Posterior vena cava (tissue), 2 donors: ENCODE measurements around the gene PRIMA1. TPM values are rescaled to one million over a fixed set of nuclear protein-coding genes. Genes with fewer than 3 reads are reported as not detected.
A peak's percentile ranks its signal among the peaks of the same experiment; 100 is the strongest.

ENCODE experiments used
- DNase-seq: peaks from one replicate; pipeline ENCODE4 v3.0.0-alpha.2; 2020; ENCODE audit warnings: low spot score
- intact Hi-C, 2 donors: fragments of 100-400 bp; cut with DNase I; formaldehyde crosslinking; loops; one replicate each; pipeline versions ENCODE4 v1.14.1 to v1.14.2; 2022 to 2023
- total RNA-seq, 2 donors: library from RNA; stranded (reverse); fragmentation: NEBNext Ultra II Directional; extraction: Animal tissue kit (Norgen Biotek cat#: 25700); gene quantifications; one replicate each; pipeline ENCODE4 v1.2.1, GENCODE V29; 2021
- donor health status: DM: yes; HTN: yes; CAD: no.
- donor health status: DM: yes; HTN: yes; CAD: no.

The PRIMA1 gene
- total RNA-seq, 2 donors from 2014 or later = 5.0 to 9.6 TPM

GRCh38 chr14:93775744-93776143, 12.5 kb downstream of the PRIMA1 start:
- intact Hi-C loops = no loop called here
- no peak for DNase-seq

- intact Hi-C loops = no loop called here
- DNase-seq = no peak
Measured at GRCh38 chr14:93775158-93775557, 13.1 kb downstream of the PRIMA1 start.

DNA sequence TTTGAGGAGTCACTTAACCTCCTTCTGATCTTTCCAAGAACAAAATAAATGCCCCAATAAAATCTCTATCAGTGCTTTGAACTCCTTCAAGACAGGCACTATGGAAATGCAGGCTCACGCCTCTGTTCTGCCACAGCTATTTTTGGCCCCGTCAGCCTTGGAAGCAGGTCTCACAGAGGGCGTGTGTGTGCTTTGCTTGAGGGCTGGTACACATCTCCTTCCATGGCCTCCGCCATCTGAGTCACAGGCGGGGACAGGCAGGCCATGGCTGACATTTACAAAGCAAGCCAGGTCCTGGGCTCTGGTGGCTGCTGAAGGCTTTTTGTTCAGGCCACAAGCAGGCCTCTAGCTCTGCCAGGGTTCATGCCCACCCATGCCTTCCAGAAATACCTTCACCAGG, 16.0 kb downstream of the PRIMA1 start:
- DNase-seq = no peak
- intact Hi-C loops = loop anchor here in 1 of 2 donors (5.0 kb wide), 1 partner anchor 1210 kb away; no protein-coding TSS in a partner anchor

DNA sequence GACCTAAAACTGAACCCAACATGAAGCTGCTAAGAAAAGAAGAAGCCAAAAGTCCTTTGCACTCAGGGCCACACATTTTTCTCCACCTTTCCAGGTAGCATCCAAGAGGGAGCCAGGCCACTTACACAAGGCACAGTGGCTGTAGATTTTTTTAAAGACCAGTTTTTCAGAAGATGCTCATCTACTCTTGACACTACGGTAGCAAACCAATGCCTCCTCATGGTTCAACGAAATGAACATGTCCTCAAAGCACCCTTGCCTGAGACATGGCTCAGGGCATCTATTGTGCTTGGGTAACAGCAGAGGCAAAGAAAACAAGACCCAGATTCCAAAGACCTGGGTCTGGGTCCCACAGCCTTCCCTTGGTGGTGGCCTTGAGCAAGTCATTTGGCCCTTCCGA, 22.3 kb downstream of the PRIMA1 start:
- DNase-seq = no peak
- intact Hi-C loops = no loop called here

- DNase-seq = no peak
- intact Hi-C loops = no loop called here
Measured at GRCh38 chr14:93765155-93765554, 23.1 kb downstream of the PRIMA1 start.

- intact Hi-C loops = no loop called here
- no peak for DNase-seq
Measured at GRCh38 chr14:93764211-93764659, 24.1 kb downstream of the PRIMA1 start.

DNA sequence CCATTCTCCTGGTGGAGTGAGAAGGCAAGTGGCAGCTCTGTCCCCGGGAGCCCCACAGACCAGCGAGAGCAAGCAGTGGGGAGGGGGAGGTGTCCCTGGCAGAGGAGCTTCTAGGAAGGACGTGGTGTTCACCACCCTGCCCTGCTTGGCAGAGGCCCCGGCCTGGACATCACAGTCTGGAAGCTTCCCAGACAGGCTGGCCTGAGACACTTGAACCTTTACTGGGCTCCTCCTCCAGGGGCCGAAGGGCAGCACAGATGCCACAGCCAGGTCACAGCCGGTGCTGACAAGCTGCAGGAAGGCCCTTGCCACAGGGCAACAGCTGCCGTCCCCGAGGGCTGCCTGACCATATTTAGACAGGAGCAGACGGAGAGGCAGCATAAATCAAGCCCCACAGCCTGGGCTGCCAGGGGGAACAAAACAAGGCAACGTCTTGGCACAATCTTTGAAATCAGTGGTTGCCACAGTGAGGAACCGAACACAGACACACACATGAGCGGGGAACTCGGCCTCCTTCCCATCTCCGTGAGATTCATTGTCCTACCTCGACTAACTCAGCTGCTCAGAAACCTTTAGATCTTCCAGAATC, 28.5 kb downstream of the PRIMA1 start:
- peak; percentile 86 for DNase-seq
- intact Hi-C loops = no loop called here

- no peak for DNase-seq
- intact Hi-C loops = no loop called here
Measured at GRCh38 chr14:93757206-93757605, 31.1 kb downstream of the PRIMA1 start.

DNA sequence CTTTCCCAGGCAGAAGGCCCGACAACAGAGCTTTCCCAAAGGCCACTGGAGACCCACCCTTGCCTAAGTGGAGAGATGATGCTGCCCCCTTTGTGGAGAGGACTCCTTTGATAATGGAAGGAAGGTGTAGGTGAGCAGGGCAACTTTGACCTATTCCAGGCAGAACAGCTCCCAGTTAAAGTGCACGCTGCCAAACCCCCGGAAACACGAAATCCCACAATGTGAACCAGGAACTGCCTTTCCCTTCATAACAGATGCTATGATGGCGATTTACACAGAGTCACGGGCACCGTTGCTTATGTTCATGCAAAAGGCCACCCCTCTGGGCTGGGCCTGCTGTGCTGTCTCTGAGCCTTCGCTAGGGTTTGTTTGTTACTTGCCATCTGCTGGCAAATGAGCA, 34.6 kb downstream of the PRIMA1 start:
- no peak for DNase-seq
- intact Hi-C loops = no loop called here

DNA sequence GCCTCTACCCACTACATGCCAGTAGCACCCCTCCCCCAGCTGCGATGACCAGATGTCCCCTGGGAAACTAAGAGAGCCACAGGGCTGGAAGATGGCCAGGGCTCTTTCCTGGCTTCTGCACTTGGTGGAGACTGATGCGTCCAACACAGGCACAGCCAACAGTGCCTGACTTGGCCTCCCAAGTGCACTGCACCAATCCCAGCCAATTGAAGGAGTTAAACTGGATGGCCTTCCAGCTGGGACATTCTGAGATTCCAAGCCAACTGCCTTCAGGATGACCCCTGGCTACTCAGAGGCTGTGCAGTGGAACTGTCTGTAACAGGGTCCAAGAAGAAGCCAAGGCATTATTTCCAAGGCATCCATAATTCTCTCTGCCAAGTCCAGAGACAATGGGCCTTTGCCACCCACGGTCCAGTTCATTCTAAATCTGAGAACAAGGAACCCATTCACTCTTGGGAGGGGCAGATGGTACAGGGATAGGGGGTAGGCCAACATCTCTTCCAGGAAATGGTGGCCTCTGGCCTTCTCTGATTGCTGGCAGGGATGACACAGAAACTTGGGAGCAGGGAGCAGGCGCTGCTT, 35.2 kb downstream of the PRIMA1 start:
- intact Hi-C loops = no loop called here
- no peak for DNase-seq

DNA sequence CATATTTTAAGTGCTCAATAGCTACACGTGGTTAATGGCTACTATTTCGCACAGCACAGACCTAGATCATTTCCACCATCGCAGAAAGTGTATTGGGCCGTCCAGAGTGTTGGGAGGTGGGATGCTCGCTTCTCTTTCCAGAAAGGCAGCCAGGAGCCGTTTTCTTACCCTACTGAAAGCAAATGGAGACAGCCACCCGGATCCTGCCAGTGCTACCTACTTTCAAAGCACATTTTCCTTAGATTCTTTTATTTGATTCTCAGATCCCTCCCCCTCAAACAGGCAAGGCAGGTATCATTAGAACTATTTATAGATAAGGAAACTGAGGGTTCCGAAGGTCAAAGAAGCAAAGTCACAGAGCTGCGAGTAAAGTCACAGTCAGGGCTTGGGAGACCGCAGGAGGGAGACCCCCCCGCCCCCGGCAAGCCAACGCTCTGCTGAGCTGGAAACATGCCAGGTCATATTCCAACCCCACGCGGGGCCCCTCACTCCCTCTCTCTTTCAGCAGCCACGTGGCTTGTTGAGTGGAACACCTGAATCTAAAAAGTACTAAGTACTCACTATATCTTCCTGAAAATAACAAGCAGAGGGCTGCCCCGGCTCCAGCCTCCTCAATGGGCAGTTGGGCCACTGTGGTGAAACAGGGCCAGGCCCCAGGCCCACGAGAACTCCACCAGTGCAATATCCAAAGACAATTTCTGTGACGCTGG, 36.2 kb downstream of the PRIMA1 start:
- intact Hi-C loops = no loop called here
- DNase-seq = no peak

GRCh38 chr14:93749076-93749420, 39.2 kb downstream of the PRIMA1 start:
- no peak for DNase-seq
- intact Hi-C loops = no loop called here

DNA sequence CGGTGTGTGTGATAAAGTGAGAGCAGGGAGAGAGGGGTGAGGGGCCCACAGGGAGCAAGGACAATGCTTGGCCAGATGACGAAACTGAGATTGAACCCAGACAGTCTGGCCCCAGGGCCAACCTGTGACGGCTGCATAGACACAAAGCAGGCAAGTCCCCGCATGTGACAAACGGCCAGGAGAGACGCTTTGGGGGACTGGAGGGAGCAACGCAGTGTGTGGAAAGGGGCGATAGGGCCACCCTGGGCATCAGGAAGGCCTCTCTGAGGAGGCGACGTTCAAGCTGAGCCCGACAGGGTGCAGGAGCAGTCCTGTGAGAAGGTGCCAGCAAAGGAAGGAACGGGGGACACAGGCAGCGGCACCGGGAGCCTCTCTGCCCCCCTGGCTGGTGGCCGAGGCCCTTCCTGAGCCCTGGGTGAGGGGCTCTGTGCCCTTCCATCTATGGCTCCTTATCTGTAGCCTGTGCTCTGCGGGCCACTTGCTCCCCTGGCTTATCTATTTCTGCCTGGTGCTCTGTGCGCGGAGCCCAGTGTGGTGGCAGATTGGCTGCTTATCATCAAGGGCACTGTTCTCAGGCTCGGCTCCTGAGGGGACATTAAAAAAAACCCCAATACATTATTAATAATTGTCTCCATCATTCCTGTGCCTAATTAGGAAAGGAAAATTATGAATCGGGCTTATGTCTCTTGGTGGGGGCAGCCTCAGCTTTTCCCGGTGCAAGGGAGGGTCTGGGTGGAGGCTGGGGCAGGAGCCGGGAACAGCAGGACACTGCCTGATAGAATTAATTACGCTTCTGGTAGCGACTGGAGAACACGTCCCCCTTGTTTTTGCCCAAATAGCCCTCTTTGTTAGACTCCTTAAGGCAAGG, 39.8 kb downstream of the PRIMA1 start:
- no peak for DNase-seq

DNA sequence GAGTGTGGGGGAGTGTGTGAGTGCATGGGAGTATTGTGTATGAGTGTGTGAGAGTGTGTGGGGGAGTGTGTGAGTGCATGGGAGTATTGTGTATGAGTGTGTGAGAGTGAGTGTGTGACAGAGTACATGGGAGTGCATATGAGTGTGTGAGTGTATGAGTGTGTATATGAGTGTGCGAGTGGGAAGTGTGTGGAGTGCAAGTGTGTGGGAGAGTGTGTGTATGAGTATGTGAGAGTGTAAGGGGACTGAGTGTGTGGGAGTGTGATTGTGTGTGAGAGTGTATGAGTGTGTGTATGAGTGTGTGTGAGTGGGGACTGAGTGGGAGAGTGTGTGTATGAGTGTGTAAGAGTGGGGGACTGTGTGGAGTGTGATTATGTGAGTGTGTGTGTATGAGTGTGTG, 40.7 kb downstream of the PRIMA1 start:
- DNase-seq = no peak
- intact Hi-C loops = no loop called here

More for the DNA sequence above, 39.8 kb downstream of the PRIMA1 start:
- intact Hi-C loops = no loop called here

- intact Hi-C loops = no loop called here
- DNase-seq = no peak
Measured at GRCh38 chr14:93747102-93747501, 41.2 kb downstream of the PRIMA1 start.

DNA sequence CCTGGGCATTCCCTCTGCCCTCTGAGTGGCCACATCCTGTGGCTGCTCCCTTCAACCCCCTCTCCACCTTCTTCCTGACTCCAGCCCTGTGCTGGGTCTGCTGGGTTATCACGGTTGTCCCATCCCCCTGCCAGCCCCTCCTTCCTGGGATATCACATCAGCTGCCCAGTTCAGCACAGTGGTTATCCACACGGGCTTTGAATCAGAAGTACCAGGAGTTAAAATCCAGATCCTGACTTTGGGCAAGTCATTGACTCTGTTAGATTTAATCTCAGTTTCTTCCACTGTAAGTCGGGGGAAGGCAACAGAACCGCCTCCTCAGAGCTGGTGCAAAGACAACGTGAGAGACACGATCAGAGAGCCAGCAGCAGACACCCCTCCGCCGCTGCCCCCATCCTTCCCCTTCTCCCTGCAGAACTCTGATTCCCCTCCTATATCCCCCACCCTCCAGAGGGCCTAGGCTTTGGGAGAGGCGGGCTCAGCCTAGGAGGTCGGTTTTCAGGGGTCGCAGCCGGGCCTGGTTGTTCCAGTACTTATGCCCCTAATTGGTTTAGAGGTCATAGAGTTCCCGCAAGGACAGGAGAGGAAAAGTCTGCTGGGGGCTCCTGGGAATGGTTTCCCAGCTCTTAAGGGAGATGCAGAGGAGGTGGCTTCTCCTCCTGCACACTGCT, 42.5 kb downstream of the PRIMA1 start:
- DNase-seq = no peak
- intact Hi-C loops = no loop called here

DNA sequence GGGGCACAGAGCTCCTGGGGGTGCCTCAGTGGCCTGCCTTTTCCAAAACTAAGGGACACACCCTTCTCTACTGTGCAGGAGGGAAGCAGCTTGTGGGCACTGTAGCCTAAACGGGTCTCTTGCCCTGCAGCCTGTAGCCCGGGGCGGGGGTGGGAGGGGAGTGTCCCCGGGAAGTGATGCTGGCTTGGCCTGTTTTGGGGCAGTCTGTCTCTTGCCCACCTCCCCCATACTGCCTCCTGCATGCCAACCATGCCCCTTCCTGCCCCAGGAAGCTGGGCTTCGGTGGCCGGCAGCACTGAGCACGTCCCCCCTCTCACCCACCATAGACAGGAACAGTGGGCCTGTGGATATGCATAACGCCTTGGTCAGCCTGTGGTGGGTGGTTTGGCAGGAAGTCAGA, 43.4 kb downstream of the PRIMA1 start:
- intact Hi-C loops = loop anchor here in 1 of 2 donors (5.0 kb wide), 2 partner anchors 733 to 1127 kb away; no protein-coding TSS in a partner anchor
- DNase-seq = no peak

GRCh38 chr14:93744176-93744575, 44.1 kb downstream of the PRIMA1 start:
- DNase-seq = no peak
- intact Hi-C loops = loop anchor here in 1 of 2 donors (5.0 kb wide), 2 partner anchors 732 to 1128 kb away; no protein-coding TSS in a partner anchor
